ENCODE measurements around the gene RTKN2.
A peak's percentile ranks its signal among the peaks of the same experiment; 100 is the strongest.

Gene RTKN2

GRCh38 chr10:62234077-62234605 is 34.5 kb downstream of the RTKN2 start:
- Histone ChIP-seq H3K9me3 (ENCODE audit: insufficient read depth, low read length) (no peaks in the 10 kb centered on the region), H3F3A (ENCODE audit: insufficient read depth) (peaks cover 50% of the 10 kb centered on the region), H3K9me2 (replicated peaks; ENCODE audit: insufficient read depth, low read length) (no peaks in the 10 kb centered on the region), H3K27me3 (ENCODE audit: low read length) (no peaks in the 10 kb centered on the region), H3K79me2 (ENCODE audit: insufficient read depth, low read length) (peaks cover 91% of the 10 kb centered on the region), H3K4me2 (ENCODE audit: low read depth, low read length, poor library complexity, severe bottlenecking) (peak overlapping the region; percentile 80), H3K27ac (ENCODE audit: low read depth, low read length) (peak overlapping the region; percentile 88), H2AFZ (ENCODE audit: low read depth, low read length, severe bottlenecking) (no peak overlapping the region), H3K4me3 (ENCODE audit: insufficient read depth, low read length, poor library complexity, severe bottlenecking) (peak overlapping the region; percentile 64), H4K20me1 (ENCODE audit: low read depth, low read length) (no peaks in the 10 kb centered on the region), H3K36me3 (ENCODE audit: low read length) (peaks cover 34% of the 10 kb centered on the region), H3K9ac (ENCODE audit: low read length) (peak overlapping the region; percentile 62)
- no peak for TF ChIP-seq CTCF (IDR thresholded peaks at IDR 0.05; ENCODE audit: insufficient read depth, low read length, poor library complexity, severe bottlenecking)
- TF ChIP-seq EZH2phosphoT487 (conservative IDR thresholded peaks at IDR 0.05; ENCODE audit: low read length): no peak

GRCh38 chr10:62233356-62234076 is 35.1 kb downstream of the RTKN2 start:
- H3K27ac ChIP-seq (ENCODE audit: low read depth, low read length): peak overlapping the region; percentile 88
- H2AFZ ChIP-seq (ENCODE audit: low read depth, low read length, severe bottlenecking): no peak overlapping the region
- H3K27me3 ChIP-seq (ENCODE audit: low read length): no peaks in the 10 kb centered on the region
- no peak for TF ChIP-seq EZH2phosphoT487 (conservative IDR thresholded peaks at IDR 0.05; ENCODE audit: low read length)
- no peak for TF ChIP-seq CTCF (IDR thresholded peaks at IDR 0.05; ENCODE audit: insufficient read depth, low read length, poor library complexity, severe bottlenecking)
- H4K20me1 ChIP-seq (ENCODE audit: low read depth, low read length): no peaks in the 10 kb centered on the region
- H3F3A ChIP-seq (ENCODE audit: insufficient read depth): peaks cover 43% of the 10 kb centered on the region
- peaks cover 40% of the 10 kb centered on the region for H3K36me3 ChIP-seq (ENCODE audit: low read length)
- H3K9me2 ChIP-seq (replicated peaks; ENCODE audit: insufficient read depth, low read length): no peaks in the 10 kb centered on the region
- H3K4me2 ChIP-seq (ENCODE audit: low read depth, low read length, poor library complexity, severe bottlenecking): peak overlapping the region; percentile 80
- peak overlapping the region; percentile 62 for H3K9ac ChIP-seq (ENCODE audit: low read length)
- H3K9me3 ChIP-seq (ENCODE audit: insufficient read depth, low read length): no peaks in the 10 kb centered on the region
- peak overlapping the region; percentile 64 for H3K4me3 ChIP-seq (ENCODE audit: insufficient read depth, low read length, poor library complexity, severe bottlenecking)
- peaks cover 93% of the 10 kb centered on the region for H3K79me2 ChIP-seq (ENCODE audit: insufficient read depth, low read length)

GRCh38 chr10:62231805-62232204 is 36.8 kb downstream of the RTKN2 start:
- H4K20me1 ChIP-seq (ENCODE audit: low read depth, low read length): no peaks in the 10 kb centered on the region
- peaks cover 99% of the 10 kb centered on the region for H3K79me2 ChIP-seq (ENCODE audit: insufficient read depth, low read length)
- TF ChIP-seq CTCF (IDR thresholded peaks at IDR 0.05; ENCODE audit: insufficient read depth, low read length, poor library complexity, severe bottlenecking): no peak
- TF ChIP-seq EZH2phosphoT487 (conservative IDR thresholded peaks at IDR 0.05; ENCODE audit: low read length): no peak
- H3K27ac ChIP-seq (ENCODE audit: low read depth, low read length): peak overlapping the region; percentile 34
- H3K9me3 ChIP-seq (ENCODE audit: insufficient read depth, low read length): no peaks in the 10 kb centered on the region
- H3K4me2 ChIP-seq (ENCODE audit: low read depth, low read length, poor library complexity, severe bottlenecking): peak overlapping the region; percentile 80
- no peaks in the 10 kb centered on the region for H3K9me2 ChIP-seq (replicated peaks; ENCODE audit: insufficient read depth, low read length)
- no peaks in the 10 kb centered on the region for H3K27me3 ChIP-seq (ENCODE audit: low read length)
- H3K4me3 ChIP-seq (ENCODE audit: insufficient read depth, low read length, poor library complexity, severe bottlenecking): peak overlapping the region; percentile 7
- peaks cover 26% of the 10 kb centered on the region for H3F3A ChIP-seq (ENCODE audit: insufficient read depth)
- peaks cover 39% of the 10 kb centered on the region for H3K36me3 ChIP-seq (ENCODE audit: low read length)
- peak overlapping the region; percentile 25 for H3K9ac ChIP-seq (ENCODE audit: low read length)
- no peak overlapping the region for H2AFZ ChIP-seq (ENCODE audit: low read depth, low read length, severe bottlenecking)

All from SU-DHL-6 (cell line).